Esophagus muscularis mucosa (tissue), 3 donors: ENCODE data around the gene AIG1.

Experiments used
- CTCF ChIP-seq, 3 experiments: fragments of 200-600 bp in 2 of 3; fragments of 450-650 bp in 1 of 3; sonication (generic) in 2 of 3; IDR thresholded peaks; one replicate each; pipeline ENCODE4 v1.5.1; 2017 to 2019; ENCODE audit warnings: antibody characterized with exemption in 3 of 3, mild to moderate bottlenecking in 2 of 3, moderate library complexity in 1 of 3
- POLR2A ChIP-seq: fragments of 450-650 bp; IDR thresholded peaks from one replicate; pipeline ENCODE4 v1.6.1; 2017; ENCODE audit warnings: antibody characterized with exemption, moderate library complexity, mild to moderate bottlenecking, low read depth
- POLR2AphosphoS5 ChIP-seq, 2 donors: sonication (generic); formaldehyde crosslinking; IDR thresholded peaks; one replicate each; pipeline ENCODE4 v1.6.1; 2017; ENCODE audit warnings: antibody characterized with exemption in 2 of 2

- TF ChIP-seq CTCF (IDR thresholded peaks at IDR 0.05) (no peak), POLR2A (no peak), POLR2AphosphoS5 (IDR thresholded peaks at IDR 0.05) (no peak)
Observed at GRCh38 chr6:143193571-143194094, 132.9 kb downstream of the AIG1 start.
